Epithelial cell of esophagus (primary cell): ENCODE results near the gene TUBB1.
"Not testable (repeated sequence)": the region's sequence is repeated elsewhere in the genome, so short reads cannot be mapped to it uniquely, and the experiment has no call there.

Source experiments
- DNase-seq: peaks from one replicate; pipeline ENCODE4 v3.0.0; 2010; ENCODE audit warnings: low read depth
- H3K4me3 ChIP-seq: 2 replicates; pipeline ENCODE4 v1.5.1; 2011; ENCODE audit warnings: mild to moderate bottlenecking, low read length, control low read depth
- TF ChIP-seq, protein P1 (sequence below): IDR thresholded peaks from 2 replicates; pipeline ENCODE4 v1.5.1; 2011; ENCODE audit warnings: low read depth, mild to moderate bottlenecking, low read length, control low read depth, inconsistent platforms; ENCODE audit not compliant: insufficient read depth; ENCODE audit errors: missing control alignments

The TUBB1 gene

DNA sequence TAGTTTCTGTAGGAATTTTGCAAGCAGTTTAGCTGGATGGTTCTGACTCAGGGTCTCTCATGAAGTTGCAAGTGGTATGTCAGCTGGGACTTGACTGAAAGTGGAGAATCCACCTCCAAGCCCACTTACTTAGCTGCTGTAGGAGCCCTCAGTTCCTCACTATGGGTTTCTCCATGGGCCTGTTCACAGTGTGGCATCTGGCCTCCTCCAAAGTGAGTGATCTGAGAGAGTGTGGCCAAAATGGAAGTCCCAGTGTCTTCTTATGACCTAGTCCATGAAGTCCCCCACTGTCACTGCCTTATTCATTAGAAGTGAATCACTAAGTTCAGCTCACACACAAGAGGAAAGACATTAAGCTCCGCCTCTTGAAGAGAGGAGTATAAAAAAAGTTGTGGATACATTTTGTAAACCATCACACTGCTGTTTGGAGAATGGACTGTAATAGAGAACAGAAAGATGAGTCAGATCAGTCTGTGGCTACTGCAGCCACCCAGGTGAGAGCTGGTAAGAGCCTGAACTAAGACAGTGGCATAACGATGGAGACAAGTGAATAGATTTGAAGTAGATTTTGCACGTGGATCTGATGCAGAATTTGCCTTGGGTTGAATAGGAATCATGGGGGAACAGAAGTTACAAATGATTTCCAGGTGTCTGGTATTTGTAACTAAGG is 43.0 kb upstream of the TUBB1 start:
- DNase-seq = peak; percentile 16
- TF ChIP-seq, protein P1, sequence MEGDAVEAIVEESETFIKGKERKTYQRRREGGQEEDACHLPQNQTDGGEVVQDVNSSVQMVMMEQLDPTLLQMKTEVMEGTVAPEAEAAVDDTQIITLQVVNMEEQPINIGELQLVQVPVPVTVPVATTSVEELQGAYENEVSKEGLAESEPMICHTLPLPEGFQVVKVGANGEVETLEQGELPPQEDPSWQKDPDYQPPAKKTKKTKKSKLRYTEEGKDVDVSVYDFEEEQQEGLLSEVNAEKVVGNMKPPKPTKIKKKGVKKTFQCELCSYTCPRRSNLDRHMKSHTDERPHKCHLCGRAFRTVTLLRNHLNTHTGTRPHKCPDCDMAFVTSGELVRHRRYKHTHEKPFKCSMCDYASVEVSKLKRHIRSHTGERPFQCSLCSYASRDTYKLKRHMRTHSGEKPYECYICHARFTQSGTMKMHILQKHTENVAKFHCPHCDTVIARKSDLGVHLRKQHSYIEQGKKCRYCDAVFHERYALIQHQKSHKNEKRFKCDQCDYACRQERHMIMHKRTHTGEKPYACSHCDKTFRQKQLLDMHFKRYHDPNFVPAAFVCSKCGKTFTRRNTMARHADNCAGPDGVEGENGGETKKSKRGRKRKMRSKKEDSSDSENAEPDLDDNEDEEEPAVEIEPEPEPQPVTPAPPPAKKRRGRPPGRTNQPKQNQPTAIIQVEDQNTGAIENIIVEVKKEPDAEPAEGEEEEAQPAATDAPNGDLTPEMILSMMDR = no peak

GRCh38 chr20:58978351-58979190 is 40.7 kb upstream of the TUBB1 start:
- no peak for DNase-seq
- TF ChIP-seq, protein P1 = no peak
- H3K4me3 ChIP-seq = no peak overlapping the region

More for the DNA sequence above, 43.0 kb upstream of the TUBB1 start:
- no peak overlapping the region for H3K4me3 ChIP-seq

DNA sequence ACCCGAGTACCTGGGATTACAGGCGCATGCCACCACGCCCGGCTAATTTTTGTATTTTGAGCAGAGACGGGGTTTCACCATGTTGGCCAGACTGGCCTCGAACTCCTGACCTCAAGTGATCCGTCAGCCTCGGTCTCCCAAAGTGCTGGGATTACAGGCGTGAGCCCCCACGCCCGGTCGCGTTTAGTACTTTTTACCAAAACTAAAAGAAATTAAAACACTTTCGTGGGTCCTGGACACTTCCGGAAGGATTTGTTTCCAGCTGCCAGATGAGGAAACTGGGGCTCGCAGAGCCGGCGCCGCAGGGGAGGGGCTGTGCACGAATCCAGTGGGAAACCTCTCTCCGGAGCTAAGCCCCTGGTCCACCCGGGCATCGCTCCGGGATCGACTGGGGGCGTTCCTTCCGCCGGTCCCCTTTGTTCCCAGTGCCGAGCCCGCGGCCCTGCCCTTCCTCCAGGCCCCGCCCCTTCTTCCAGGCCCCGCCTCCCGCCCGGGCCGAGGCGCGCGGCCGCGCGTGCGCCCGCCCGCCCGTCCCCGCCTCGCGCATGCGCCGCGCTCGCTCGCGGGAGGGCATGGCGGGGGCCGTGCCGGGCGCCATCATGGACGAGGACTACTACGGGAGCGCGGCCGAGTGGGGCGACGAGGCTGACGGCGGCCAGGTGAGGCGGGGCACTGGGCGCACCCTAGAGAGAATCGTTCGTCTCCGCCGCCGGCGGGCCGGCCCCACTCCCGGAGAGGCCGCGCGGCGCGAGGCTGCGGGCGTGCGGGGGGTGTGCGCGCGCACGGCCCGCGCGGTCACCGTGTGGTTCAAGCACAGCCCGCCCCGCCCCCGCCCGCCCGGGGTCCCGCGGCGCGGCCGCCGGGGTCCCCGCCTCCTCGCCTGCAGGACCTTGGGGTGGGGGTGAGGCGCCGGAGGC is 38.3 kb upstream of the TUBB1 start, which contains the start of gene NELFCD:
Gene NELFCD, plus strand, starts transcription at position 546 of the 917 bp plus-strand sequence. Its CDS starts 54 bp downstream, at position 600.
- peak within 1 kb of the TSS; percentile 79 for H3K4me3 ChIP-seq
- TF ChIP-seq, protein P1 = no peak
- DNase-seq = peak; percentile 79

GRCh38 chr20:58981628-58982364 is 37.4 kb upstream of the TUBB1 start:
- peak; percentile 33 for DNase-seq

DNA sequence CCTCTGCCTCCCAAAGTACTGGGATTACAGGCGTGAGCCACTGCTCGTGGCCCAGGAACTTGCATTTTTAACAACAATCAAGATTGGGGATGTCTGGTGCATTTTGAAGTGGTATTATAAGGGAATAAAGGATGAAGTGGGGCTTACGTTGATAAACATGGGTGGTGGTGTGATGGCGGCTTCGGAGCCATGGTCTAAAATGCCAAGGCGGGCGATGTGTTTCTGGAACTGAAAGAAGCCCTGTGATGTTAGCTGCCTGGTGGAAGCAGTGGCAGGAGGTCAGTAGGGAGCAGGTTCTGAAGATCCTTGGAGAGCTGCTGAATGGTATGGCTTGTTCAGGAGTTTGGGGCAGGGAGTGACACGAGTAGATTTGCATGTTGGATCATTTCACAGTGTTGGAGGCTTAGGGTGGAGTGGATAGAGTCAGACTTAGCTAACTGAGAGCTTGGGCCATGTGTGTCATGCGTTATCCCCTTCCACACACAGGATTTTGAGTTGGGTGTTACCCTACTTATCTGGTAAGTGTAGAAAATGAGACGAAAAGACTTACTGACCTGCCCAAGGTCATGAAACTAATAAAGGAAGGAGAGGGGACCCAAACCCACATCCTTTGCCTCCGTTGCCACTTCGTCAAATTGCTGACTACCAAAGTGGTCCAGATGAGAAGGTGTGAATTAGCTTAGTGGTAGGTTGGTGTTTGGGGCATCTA is 36.7 kb upstream of the TUBB1 start:
- DNase-seq = no peak
- TF ChIP-seq, protein P1 = no peak
- peak overlapping the region; percentile 79 for H3K4me3 ChIP-seq

More at GRCh38 chr20:58981628-58982364, 37.4 kb upstream of the TUBB1 start:
- TF ChIP-seq, protein P1 = no peak
- peak overlapping the region; percentile 79 for H3K4me3 ChIP-seq

DNA sequence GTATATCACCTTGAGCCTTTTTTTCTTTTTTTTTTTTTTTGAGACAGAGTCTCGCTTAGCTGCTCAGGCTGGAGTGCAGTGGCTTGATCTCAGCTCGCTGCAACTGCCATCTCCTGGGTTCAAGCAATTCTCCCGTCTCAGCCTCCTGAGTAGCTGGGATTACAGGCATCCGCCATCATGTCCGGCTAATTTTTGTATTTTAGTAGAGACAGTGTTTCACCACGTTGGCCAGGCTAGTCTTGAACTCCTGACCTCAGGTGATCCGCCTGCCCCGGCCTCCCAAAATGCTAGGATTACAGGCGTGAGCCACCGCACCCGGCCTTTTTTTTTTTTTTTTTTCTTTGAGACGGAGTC is 36.1 kb upstream of the TUBB1 start:
- not testable (repeated sequence) for H3K4me3 ChIP-seq

More for the DNA sequence above, 36.1 kb upstream of the TUBB1 start:
- not testable (repeated sequence) for DNase-seq
